ENCODE measurements around the gene TRMT11.

Gene TRMT11

GRCh38 chr6:125987026-125987617 lies 782 bp downstream of the TRMT11 start:
- Histone ChIP-seq H3K9ac (ENCODE audit: low read length) (peak overlapping the region; percentile 86; the same call in 1 of the 2 replicates), H3K4me2 (ENCODE audit: low read depth, low read length) (peak overlapping the region; percentile 76), H3K27me3 (replicated peaks; ENCODE audit: insufficient read depth, low read length) (no peaks in the 10 kb centered on the region), H3K27ac (ENCODE audit: low read length) (peak overlapping the region; percentile 42; the same call in 1 of the 2 replicates), H3F3A (ENCODE audit: insufficient read depth, low read length) (peaks cover 7% of the 10 kb centered on the region; the same call in 1 of the 2 replicates), H3K79me2 (ENCODE audit: low read length) (peaks cover 57% of the 10 kb centered on the region), H3K36me3 (replicated peaks; ENCODE audit: insufficient read depth, low read length) (no peaks in the 10 kb centered on the region), H3K9me3 (replicated peaks; ENCODE audit: insufficient read depth, low read length) (no peaks in the 10 kb centered on the region), H2AFZ (ENCODE audit: low read length) (peak overlapping the region; percentile 97), H3K4me1 (ENCODE audit: low read length) (0 out of 2 replicates have a peak, but pooled peaks cover 3% of the 10 kb centered on the region), H3K4me3 (ENCODE audit: low read length) (peak overlapping the region; percentile 97), H4K20me1 (ENCODE audit: insufficient read depth, low read length) (no peaks in the 10 kb centered on the region), H3K9me2 (replicated peaks; ENCODE audit: insufficient read depth, low read length) (no peaks in the 10 kb centered on the region)
- TF ChIP-seq, protein P1, sequence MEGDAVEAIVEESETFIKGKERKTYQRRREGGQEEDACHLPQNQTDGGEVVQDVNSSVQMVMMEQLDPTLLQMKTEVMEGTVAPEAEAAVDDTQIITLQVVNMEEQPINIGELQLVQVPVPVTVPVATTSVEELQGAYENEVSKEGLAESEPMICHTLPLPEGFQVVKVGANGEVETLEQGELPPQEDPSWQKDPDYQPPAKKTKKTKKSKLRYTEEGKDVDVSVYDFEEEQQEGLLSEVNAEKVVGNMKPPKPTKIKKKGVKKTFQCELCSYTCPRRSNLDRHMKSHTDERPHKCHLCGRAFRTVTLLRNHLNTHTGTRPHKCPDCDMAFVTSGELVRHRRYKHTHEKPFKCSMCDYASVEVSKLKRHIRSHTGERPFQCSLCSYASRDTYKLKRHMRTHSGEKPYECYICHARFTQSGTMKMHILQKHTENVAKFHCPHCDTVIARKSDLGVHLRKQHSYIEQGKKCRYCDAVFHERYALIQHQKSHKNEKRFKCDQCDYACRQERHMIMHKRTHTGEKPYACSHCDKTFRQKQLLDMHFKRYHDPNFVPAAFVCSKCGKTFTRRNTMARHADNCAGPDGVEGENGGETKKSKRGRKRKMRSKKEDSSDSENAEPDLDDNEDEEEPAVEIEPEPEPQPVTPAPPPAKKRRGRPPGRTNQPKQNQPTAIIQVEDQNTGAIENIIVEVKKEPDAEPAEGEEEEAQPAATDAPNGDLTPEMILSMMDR (IDR thresholded peaks at IDR 0.05; ENCODE audit: low read length): no peak
- peak; percentile 32 for DNase-seq

DNA sequence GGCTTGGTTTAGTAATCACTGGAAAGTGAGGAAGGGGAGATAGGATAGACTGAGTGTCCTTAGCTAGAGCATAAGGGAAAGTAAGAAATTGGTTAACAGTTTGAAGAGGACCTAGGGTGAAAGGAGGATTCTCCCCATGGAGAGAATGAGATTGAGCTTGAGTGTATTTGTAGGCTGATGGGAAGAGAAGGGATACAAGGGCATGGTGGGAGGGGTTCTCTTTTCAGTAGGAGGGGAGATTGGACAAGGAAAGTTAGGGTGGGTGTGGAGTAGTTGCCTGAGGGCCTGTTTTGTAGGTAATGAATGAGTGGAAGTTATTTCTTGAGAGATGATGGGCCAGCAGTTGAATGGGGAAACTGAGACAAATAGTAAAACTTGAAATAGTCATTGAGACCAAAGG lies 1.9 kb downstream of the TRMT11 start:
- no peak overlapping the region for H3K4me3 ChIP-seq (ENCODE audit: low read length)

DNA sequence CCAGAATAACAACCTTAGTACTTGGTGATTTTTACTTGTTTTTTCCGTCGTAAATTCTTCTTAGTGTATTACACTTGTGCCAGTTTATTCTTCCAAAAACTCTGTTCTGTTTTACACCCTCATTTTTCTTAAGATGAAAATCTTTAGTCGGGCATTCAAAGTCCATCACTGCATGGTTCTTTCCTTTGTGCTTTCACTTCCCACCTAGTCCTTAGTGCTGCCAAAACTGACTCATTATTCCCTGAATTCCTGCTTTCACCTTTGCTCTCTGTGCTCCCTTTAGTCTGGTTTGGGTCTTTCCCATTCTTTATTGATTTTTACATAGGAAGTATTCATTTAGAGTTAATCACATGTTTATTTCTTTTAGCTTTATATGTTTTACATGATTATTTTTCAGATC lies 3.3 kb downstream of the TRMT11 start:
- Histone ChIP-seq H3K27ac (ENCODE audit: low read length) (no peak overlapping the region), H3K4me1 (ENCODE audit: low read length) (0 out of 2 replicates have a peak, but pooled peaks cover 3% of the 10 kb centered on the region), H3K79me2 (ENCODE audit: low read length) (peaks cover 73% of the 10 kb centered on the region), H4K20me1 (ENCODE audit: insufficient read depth, low read length) (no peaks in the 10 kb centered on the region), H2AFZ (ENCODE audit: low read length) (no peak overlapping the region), H3K27me3 (replicated peaks; ENCODE audit: insufficient read depth, low read length) (no peaks in the 10 kb centered on the region), H3K9ac (ENCODE audit: low read length) (no peak overlapping the region), H3K36me3 (replicated peaks; ENCODE audit: insufficient read depth, low read length) (no peaks in the 10 kb centered on the region), H3K4me3 (ENCODE audit: low read length) (no peak overlapping the region), H3K9me3 (replicated peaks; ENCODE audit: insufficient read depth, low read length) (no peaks in the 10 kb centered on the region), H3K9me2 (replicated peaks; ENCODE audit: insufficient read depth, low read length) (no peaks in the 10 kb centered on the region), H3K4me2 (ENCODE audit: low read depth, low read length) (no peak overlapping the region), H3F3A (ENCODE audit: insufficient read depth, low read length) (peaks cover 7% of the 10 kb centered on the region; the same call in 1 of the 2 replicates)
- DNase-seq: no peak
- TF ChIP-seq, protein P1 (IDR thresholded peaks at IDR 0.05; ENCODE audit: low read length): no peak
- TF ChIP-seq EZH2 (optimal IDR thresholded peaks at IDR 0.05; ENCODE audit: low read depth, low read length) (no peak), EZH2phosphoT487 (IDR thresholded peaks at IDR 0.05; ENCODE audit: low read length) (no peak)

More for the DNA sequence above, 1.9 kb downstream of the TRMT11 start:
- Histone ChIP-seq H3K9me3 (replicated peaks; ENCODE audit: insufficient read depth, low read length) (no peaks in the 10 kb centered on the region), H2AFZ (ENCODE audit: low read length) (no peak overlapping the region), H3K9me2 (replicated peaks; ENCODE audit: insufficient read depth, low read length) (no peaks in the 10 kb centered on the region), H3K4me2 (ENCODE audit: low read depth, low read length) (no peak overlapping the region), H3K79me2 (ENCODE audit: low read length) (peaks cover 68% of the 10 kb centered on the region), H3K4me1 (ENCODE audit: low read length) (0 out of 2 replicates have a peak, but pooled peaks cover 3% of the 10 kb centered on the region), H3K27me3 (replicated peaks; ENCODE audit: insufficient read depth, low read length) (no peaks in the 10 kb centered on the region), H3F3A (ENCODE audit: insufficient read depth, low read length) (peaks cover 7% of the 10 kb centered on the region; the same call in 1 of the 2 replicates), H4K20me1 (ENCODE audit: insufficient read depth, low read length) (no peaks in the 10 kb centered on the region), H3K36me3 (replicated peaks; ENCODE audit: insufficient read depth, low read length) (no peaks in the 10 kb centered on the region), H3K27ac (ENCODE audit: low read length) (no peak overlapping the region), H3K9ac (ENCODE audit: low read length) (no peak overlapping the region)
- no peak for DNase-seq
- TF ChIP-seq EZH2 (optimal IDR thresholded peaks at IDR 0.05; ENCODE audit: low read depth, low read length): no peak
- TF ChIP-seq EZH2phosphoT487 (IDR thresholded peaks at IDR 0.05; ENCODE audit: low read length): no peak
- TF ChIP-seq, protein P1 (IDR thresholded peaks at IDR 0.05; ENCODE audit: low read length): no peak
